22Rv1 (cell line): ENCODE results near the gene FHIP1A.
"Not testable (repeated sequence)": the region's sequence is repeated elsewhere in the genome, so short reads cannot be mapped to it uniquely, and the experiment has no call there.

Source experiments
- H3K27ac ChIP-seq: fragments of 450-650 bp; 2 replicates; pipeline ENCODE4 v1.5.1; 2017
- ZFX ChIP-seq: fragments of 450-650 bp; IDR thresholded peaks from 2 replicates; pipeline ENCODE4 v1.6.1; 2017; ENCODE audit warnings: antibody characterized with exemption, borderline replicate concordance
- TF ChIP-seq, protein P1 (sequence below): fragments of 450-650 bp; IDR thresholded peaks from 2 replicates; pipeline ENCODE4 v1.5.1; 2017; ENCODE audit warnings: mild to moderate bottlenecking

The FHIP1A gene

DNA sequence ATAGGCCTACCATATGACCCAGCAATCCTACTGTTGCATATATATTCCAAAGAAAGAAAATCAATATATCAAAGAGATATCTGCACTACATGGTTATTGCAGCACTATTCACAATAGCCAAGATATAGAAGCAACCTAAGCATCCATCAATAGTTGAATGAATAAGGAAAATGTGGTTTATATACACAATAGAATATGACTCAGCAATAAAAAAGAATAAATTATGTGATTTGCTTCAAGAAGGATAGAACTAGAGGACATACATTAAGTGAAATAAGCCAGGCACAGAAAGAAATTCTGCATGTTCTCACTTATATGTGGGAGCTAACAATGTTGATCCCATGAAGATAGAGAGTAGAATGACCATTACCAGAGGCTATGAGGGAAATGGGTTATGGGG is 13.1 kb upstream of the FHIP1A start:
- TF ChIP-seq, protein P1, sequence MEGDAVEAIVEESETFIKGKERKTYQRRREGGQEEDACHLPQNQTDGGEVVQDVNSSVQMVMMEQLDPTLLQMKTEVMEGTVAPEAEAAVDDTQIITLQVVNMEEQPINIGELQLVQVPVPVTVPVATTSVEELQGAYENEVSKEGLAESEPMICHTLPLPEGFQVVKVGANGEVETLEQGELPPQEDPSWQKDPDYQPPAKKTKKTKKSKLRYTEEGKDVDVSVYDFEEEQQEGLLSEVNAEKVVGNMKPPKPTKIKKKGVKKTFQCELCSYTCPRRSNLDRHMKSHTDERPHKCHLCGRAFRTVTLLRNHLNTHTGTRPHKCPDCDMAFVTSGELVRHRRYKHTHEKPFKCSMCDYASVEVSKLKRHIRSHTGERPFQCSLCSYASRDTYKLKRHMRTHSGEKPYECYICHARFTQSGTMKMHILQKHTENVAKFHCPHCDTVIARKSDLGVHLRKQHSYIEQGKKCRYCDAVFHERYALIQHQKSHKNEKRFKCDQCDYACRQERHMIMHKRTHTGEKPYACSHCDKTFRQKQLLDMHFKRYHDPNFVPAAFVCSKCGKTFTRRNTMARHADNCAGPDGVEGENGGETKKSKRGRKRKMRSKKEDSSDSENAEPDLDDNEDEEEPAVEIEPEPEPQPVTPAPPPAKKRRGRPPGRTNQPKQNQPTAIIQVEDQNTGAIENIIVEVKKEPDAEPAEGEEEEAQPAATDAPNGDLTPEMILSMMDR = no peak
- TF ChIP-seq ZFX = no peak
- no peak overlapping the region for H3K27ac ChIP-seq

- TF ChIP-seq, protein P1 = no peak
- TF ChIP-seq ZFX = no peak
- no peak overlapping the region for H3K27ac ChIP-seq
These were observed 8.6 kb upstream of the FHIP1A start for GRCh38 chr4:151400343-151400742.

DNA sequence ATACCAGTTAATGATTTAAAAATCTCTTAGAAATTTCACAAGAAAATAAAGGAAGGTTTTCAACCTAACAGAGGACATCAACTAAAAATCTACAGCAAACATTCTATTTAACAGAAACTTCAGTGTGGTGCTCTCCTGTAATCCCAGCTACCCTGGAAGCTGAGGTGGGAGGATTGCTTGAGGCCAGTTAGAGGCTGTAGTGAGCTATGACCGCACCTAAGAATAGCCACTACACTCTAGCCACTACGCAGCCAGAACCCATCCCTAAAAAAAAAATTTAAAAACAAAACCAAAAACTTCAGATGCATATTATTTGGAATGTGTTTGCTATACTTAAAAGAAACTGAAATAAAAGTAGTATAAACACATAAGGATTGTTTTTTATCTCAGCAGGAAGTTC is 7.2 kb upstream of the FHIP1A start:
- no peak overlapping the region for H3K27ac ChIP-seq
- TF ChIP-seq, protein P1 = no peak
- TF ChIP-seq ZFX = no peak

DNA sequence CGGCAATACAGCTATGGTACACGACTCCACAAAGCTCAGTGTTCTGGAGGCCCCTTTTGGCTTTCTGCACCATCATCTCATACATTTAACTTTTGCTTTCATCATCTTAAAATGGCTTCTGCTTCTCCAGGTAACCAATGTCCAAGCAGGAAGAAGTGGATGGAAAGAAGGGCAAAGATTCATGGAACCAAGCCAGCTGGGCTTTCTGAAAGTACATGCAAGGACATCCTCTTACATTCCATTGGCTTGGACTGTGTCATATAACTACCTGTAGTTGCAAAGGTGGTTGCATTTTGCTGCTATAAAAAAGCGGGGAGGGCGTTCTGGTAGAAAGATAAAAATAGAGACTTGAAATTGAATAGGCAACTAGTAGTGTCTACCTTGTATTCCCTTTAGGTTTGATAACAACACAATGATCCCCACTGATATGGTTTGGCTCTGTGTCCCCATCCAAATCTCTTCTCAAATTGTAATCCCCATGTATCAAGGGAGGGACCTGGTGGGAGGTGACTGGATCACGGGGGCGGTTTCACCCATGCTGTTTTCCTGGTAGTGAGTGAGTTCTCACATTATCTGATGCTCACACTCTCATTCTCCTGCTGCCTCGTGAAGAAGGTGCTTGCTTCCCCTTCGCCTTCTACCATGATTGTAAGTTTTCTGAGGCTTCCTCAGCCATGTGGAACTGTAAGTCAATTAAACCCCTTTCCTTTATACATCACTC is 6.7 kb upstream of the FHIP1A start:
- no peak overlapping the region for H3K27ac ChIP-seq
- no peak for TF ChIP-seq ZFX
- TF ChIP-seq, protein P1 = no peak

GRCh38 chr4:151403656-151404055 is 5.3 kb upstream of the FHIP1A start:
- no peak for TF ChIP-seq ZFX
- TF ChIP-seq, protein P1 = no peak
- no peak overlapping the region for H3K27ac ChIP-seq

GRCh38 chr4:151404802-151405201 is 4.2 kb upstream of the FHIP1A start:
- H3K27ac ChIP-seq = not testable (repeated sequence)

GRCh38 chr4:151407018-151407417 is 2.0 kb upstream of the FHIP1A start:
- H3K27ac ChIP-seq = no peak overlapping the region
- TF ChIP-seq ZFX = no peak
- TF ChIP-seq, protein P1 = no peak
